Cardiac septum (tissue), 1 donor: ENCODE measurements around the gene TCEA2. TPM values are rescaled to one million over a fixed set of nuclear protein-coding genes. Genes with fewer than 3 reads are reported as not detected.

Experiments used
- DNase-seq: peaks from one replicate; pipeline ENCODE4 v3.0.0-alpha.2; 2020; ENCODE audit warnings: low spot score
- intact Hi-C: fragments of 100-400 bp; cut with DNase I; formaldehyde crosslinking; loops from one replicate; pipeline ENCODE4 v1.14.0; 2022
- total RNA-seq: library from RNA; stranded (reverse); fragmentation: NEBNext Ultra II Directional; extraction: Animal tissue kit (Norgen Biotek cat#: 25700); gene quantifications from one replicate; pipeline ENCODE4 v1.2.1, GENCODE V29; 2021
- donor health status: DM: no; HTN: no; CAD: no.

Gene TCEA2
- total RNA-seq, 1 donor from 2014 or later, result 66.0 TPM

DNA sequence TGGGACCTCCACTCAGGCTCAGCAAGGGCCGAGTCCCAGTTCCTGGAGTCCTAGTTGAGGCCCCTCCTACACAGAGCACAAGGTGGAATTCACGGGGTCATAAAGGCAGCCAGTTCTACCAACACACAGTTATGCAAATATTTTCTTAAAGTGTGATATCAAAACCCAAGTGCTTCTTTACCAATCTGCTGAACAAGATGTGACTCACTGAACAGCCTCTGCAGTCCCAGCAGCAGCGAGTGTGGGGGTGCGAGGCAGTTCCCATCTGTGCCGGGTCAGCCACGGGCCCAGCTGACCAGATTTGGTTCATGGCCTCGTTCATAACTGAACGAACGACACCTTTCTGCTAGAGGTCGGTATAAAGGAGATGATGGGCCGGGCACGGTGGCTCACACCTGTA lies 4.5 kb upstream of the TCEA2 start:
- intact Hi-C loops, result no loop called here
- no peak for DNase-seq

DNA sequence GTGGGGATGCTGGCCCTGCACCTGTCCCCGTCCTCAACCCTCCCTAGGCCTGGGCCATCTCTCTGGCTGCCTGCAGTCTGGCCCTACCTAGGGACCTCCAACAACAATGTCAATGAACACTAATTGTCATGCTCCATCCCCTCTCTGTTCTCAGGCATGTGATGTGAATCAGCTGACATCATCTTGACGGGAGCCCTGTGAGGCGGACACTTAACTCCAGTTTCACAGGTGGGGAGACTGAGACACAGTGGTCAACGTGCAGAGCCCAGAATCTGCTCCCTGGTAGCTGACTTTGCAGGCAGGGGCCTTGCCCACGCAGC lies 762 bp upstream of the TCEA2 start:
- no peak for DNase-seq
- intact Hi-C loops, result loop anchor here (2.0 to 10.0 kb wide), 3 partner anchors 81 to 537 kb away; partner anchors contain the start of genes PPDPF, PRPF6 and UCKL1

DNA sequence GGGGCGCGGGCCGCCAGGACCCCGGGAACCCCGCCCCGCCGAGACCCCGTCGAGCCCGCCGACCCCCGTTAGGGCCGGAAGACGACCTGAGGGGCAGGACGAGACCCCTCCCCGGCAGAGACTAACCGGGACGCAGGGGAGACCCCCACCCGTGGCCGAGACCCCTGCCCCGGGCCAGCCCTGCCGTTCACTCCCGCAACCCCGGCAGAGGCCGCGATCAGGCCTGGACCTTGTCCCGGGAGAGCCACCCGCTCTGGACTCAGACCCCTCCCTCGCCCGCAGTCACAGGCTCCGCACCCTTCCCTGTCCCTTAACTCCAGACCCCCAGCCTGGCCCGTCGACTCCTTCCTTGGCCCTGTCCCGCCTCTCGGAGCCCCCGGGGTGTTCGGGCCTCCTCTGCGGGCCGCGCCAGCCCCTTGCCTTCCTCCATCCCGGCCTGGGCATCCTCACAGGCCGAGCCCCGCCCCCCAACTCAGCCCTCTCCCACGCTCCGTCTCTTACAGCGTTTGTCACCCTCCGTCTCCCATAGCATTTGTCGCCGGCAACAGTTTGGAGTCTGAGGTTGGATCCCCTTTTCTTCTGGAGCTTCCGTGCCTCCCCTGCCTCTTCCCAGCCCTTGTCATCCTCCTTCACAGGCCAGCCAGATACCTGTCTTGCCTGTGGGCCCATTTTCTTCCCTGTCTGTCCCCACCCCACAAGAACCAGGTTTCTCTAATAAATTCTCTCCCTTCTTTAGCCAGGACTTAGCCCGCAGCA lies 569 bp downstream of the TCEA2 start:
- DNase-seq, result no peak
- intact Hi-C loops, result loop anchor here (2.0 to 10.0 kb wide), 3 partner anchors 83 to 539 kb away; partner anchors contain the start of genes PPDPF, PRPF6 and UCKL1

DNA sequence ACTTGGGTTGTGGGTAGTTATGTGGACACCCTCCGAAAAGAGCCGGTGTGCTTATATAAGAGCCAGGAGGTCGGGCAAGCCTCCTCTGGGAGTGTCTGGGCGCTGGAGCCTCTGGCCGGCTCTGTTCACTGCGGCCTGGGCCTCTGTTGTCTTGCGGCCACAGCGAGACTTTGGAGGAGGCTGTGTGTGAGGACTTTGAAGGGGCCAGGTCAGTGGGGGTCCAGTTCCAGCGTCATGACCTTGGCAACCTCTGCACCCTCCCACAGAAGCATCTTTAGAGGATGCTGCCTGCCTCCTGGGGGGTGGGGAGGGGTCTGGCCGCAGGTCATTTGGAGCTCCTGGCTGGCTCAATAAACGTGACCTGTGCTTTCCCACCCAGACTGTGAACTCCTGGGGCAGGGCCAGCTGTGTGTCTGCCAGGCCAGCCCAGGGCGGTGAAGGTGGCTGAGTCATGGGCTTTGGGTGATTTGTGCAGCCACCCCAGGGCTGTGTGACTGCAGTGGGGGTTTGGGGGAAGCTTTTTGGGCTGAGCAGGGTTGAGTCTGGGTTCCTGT lies 1.2 kb downstream of the TCEA2 start:
- intact Hi-C loops, result loop anchor here (10.0 kb wide), 1 partner anchor 539 kb away; the partner anchor contains the start of gene PPDPF
- DNase-seq, result no peak

DNA sequence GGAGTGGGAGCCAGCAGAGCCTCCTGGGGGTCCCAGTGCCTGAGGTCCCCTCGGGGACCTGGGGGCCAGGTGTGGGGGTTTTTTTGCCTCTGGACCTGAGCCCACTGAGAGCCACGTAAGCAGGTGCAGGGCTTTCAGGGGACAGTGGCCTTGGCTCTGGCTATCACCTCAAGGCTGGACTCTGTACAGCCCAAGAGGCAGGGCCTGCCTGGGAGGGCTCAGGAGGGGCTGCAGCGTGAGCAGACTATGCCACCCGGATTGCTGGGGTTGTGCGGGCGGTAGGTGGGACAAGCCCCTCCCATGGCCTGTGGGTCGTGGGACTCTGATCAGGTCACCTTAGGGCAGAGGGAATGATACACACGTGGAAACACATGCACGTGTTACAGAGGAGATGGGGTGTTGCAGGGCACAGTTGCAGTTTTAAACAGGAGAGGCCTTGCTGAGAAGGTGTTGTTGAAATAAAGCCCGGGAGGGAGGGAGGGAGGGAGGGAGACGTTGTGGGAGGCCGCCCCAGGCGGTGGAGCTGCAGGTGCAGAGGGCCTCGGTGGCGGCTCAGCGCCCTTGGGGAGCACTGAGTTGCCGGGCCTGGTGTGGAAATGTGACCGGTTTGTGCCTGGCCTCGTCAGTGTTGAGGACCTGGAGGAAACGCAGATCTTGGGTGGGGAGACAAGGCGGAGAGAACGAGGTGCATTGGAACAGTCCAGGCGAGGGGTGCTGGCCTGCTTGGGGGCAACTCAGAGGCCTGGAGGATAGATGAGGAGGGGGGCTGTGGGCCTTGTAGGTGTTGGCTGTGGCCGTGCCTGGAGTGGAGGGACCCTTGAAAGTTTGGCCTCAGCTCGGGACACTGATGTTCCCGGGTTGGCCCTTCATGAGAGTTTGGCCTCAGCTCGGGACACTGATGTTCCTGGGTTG lies 2.3 kb downstream of the TCEA2 start:
- intact Hi-C loops, result loop anchor here (10.0 kb wide), 1 partner anchor 541 kb away; the partner anchor contains the start of gene PPDPF
- no peak for DNase-seq

DNA sequence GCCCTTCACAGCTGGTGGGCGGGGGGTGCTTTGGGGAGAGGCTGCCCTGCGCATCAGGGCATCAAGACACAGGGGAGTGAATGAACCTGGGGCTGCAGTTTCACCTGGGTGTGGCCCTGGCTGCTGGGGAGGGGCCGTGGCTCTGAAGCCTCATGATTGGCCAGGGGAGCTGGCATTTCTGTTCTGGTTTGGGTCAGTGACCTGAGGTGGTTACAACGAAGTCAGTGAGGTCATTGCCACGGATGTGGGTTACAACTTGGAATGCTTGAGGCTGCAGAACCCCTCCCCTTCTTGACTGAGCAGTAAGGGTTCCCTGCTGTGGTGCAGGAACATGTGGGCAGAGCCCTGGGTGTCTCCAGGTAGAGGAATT lies 3.0 kb downstream of the TCEA2 start:
- no peak for DNase-seq
- intact Hi-C loops, result loop anchor here (10.0 kb wide), 1 partner anchor 541 kb away; the partner anchor contains the start of gene PPDPF

DNA sequence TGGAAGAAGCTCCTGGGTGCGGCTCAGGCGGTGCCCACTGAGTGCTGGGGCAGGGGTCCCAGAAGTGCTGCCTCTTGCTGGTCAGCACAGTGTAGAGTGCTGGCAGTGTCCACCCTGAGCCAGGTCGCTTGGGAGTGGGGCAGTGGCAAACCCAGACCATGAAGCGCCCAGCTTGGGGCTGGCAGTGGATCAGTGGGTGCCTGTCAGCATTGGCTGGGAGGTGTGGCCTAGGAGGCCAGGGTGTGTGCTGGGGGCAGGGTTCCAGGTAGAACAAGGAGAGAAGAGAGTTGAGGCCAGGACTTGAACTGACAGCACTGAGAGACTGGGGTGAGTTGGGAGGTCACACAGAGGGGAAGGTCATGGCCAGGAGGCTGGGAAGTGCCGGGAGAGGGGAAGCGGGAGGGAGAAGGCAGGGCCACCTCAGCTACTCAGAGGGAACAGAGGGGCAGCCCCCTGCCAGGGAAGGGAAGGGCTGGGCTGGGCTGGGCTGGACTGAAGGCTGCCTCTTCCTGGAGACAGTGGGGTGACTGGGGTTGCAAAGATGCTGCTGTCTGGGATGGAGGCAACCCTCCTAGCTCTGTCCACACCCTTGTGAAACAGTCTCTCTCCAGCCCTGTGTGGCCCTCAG lies 4.1 kb downstream of the TCEA2 start:
- intact Hi-C loops, result loop anchor here (10.0 kb wide), 1 partner anchor 542 kb away; the partner anchor contains the start of gene PPDPF
- DNase-seq, result no peak

DNA sequence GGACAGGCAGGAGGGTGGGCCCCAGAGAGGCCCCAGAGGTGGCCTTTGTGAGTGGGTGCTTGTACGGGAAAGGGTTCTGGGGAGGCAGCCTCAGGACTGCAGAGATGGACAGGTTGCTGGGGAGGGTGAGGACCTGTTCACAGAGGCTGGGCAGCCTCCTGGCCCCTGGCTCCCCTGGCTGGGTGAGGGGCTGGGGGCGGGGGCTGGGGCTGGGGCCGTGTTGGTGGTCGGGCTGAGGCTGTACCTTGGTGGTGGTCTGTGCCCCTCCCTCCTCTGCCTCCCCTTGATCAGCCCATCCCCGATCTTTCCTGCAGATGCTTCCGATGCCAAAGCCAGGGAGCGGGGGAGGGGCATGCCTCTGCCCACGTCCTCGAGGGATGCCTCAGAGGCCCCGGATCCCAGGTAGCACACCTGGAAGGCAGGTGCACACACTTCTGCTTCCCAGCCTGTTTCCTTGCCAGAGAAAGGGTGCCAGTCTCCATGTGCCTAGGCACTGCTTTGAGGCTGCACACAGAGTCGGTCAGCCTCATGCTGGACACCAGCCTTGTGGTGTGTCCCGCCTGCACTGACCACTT lies 4.8 kb downstream of the TCEA2 start:
- intact Hi-C loops, result loop anchor here (10.0 kb wide), 1 partner anchor 543 kb away; the partner anchor contains the start of gene PPDPF
- DNase-seq, result no peak

DNA sequence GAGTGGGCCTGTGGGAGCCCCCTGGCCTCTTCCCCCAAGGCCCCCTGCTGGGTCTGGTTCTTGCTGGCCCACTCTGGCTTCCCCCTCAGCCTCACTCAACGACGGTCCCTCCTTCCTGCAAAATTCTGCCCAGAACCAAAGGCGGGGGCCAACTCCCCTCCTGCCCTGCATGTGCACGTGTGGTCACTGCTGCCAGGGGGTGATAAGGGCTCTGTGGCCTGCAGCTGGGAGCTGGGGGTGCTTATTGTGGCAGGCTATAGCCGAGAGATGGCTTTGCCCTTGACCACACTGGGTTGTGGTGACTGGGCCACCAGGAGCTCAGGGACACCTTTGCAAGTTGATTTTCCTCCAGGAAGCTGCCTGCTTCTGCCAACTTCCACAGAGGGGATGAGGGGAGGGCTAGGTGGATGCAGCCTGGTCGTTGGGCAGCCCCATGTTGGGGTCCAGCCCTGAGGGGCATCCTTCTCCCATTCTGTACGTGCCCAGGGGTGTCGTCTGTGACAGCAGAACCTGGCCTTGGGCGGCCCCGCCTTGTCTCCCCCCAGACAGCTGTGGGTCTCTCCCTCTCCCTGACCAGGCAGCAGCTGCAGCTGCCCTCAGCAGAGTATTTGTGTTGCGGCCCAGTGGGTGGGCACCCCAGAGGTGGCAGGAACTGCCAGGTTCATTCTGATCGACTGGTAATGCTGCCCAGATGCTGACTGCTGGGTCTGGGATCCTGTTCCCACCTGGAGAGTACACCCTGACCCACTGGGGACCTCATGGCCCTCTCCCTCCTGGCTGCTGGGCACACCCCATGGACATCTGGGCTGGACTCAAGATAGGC lies 5.6 kb downstream of the TCEA2 start:
- intact Hi-C loops, result loop anchor here (10.0 kb wide), 1 partner anchor 544 kb away; the partner anchor contains the start of gene PPDPF
- DNase-seq, result no peak

DNA sequence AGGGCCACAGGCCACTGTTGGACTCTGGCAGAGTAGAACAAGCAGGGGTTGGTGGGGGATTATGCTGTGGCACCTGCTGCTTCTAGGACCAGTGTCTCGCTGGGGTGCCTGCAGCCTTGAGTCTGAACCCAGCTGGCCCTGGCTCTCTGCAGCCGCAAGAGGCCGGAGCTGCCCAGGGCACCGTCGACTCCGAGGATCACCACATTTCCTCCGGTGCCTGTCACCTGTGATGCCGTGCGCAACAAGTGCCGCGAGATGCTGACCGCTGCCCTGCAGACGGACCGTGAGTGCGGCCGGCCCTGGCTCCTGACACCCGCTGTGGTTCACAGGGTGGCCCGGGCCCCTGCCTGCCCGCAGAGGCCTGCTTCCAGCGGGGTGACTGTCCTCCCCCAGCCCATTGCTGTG lies 6.2 kb downstream of the TCEA2 start:
- intact Hi-C loops, result loop anchor here (10.0 kb wide), 1 partner anchor 544 kb away; the partner anchor contains the start of gene PPDPF
- DNase-seq, result no peak

DNA sequence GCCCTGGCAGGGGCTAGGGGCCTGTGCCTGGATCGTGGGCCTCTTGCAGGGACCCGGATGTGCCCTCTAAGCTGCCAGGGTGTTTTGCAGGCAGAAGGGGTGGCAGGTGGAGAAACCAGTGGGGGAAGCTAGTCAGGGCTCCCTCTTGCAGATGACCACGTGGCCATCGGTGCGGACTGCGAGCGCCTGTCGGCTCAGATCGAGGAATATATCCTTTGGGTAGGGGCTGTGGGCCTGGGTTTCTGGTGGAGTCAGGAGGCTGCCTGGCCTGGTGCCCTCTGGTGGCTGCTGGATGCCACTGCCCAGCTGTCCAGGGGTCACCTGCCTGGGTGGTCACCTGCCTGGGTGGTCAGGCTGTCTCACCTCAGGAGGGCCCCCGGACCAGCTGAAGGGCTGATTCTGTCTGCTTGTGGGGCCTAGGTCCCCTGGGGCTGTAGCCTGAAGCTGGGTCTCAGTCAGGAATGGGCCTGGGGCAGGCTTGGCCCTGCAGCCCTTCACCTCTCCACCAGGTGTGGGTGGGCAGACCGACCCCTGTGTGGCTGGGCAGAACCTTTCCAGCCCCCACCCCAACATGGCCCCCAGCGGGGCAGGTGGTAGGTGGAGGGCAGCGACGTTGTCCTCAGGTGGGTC lies 6.7 kb downstream of the TCEA2 start:
- intact Hi-C loops, result loop anchor here (10.0 kb wide), 1 partner anchor 545 kb away; the partner anchor contains the start of gene PPDPF
- no peak for DNase-seq

DNA sequence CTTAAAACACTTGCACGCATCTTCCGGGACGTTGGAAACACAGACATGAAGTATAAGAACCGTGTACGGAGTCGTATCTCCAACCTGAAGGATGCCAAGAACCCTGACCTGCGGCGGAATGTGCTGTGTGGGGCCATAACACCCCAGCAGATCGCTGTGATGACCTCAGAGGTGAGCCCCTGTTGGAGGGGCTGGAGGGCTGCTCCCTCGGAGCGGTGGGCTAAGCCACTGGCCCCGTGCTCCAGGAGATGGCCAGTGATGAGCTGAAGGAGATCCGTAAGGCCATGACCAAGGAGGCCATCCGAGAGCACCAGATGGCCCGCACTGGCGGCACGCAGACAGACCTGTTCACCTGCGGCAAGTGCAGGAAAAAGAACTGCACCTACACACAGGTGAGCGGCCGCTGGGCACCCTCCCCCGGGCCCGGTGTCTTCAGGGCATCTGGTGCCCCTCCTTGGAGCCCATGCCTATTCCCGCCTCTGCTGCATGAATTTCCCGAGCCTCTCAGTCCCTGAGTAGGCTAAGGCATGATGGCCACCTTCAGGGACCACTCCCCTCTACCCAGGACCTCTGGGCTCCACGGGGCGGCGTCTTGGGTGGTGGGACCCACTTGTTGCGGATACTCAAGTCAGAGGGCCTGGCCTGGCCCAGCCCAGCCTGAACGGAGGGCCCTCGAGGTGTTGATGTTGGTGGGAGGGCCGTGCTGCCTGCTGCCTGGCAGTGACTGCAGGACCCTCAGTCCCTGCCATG lies 7.4 kb downstream of the TCEA2 start:
- no peak for DNase-seq

DNA sequence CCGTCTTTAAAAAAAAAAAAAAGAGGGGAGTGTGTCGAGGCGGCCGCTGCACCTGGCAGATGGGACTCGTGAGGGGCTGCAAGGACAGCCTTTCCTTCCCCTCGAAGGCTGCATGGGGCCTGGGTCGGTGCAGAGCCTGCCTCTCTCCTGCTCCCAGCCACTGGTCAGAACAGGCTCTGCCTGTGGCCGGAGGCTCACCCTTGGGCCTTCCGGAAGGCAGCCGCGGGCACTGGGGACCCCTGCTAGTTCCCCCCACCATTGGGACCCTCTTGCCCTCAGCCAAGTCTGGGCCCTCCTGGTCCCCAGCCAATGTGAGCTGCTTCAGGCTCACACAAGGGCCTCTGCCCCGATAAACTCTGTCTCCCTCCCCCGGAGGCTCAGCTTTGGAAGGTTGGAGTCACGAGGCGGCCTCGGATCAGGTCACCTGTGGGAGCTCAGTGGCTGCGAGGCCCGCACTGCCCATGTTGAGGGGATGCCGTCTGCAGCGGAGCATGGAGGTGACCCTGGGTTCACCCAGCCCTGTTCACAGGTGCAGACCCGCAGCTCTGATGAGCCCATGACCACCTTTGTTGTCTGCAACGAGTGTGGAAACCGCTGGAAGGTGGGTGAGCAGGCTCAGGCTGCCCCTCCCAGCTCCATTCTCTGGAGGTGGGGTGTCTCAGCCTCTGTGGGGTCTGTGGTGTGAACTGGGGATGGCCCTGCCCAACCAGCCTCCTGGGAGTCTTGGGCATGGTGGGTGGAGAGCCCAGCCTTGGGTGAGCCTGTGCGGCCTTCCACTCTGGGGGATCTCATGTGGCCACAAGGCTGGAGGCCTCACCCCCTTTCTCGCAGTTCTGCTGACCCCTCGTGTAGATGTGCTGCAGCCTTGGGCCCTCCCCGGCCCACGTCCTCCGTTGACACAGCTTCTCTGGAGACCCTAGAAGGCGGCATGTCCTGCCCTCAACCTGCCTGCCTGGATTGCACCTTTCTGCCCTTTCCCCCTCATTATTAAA lies 8.6 kb downstream of the TCEA2 start:
- intact Hi-C loops, result no loop called here
- DNase-seq, result no peak

More for the DNA sequence above, 7.4 kb downstream of the TCEA2 start:
- intact Hi-C loops, result no loop called here

DNA sequence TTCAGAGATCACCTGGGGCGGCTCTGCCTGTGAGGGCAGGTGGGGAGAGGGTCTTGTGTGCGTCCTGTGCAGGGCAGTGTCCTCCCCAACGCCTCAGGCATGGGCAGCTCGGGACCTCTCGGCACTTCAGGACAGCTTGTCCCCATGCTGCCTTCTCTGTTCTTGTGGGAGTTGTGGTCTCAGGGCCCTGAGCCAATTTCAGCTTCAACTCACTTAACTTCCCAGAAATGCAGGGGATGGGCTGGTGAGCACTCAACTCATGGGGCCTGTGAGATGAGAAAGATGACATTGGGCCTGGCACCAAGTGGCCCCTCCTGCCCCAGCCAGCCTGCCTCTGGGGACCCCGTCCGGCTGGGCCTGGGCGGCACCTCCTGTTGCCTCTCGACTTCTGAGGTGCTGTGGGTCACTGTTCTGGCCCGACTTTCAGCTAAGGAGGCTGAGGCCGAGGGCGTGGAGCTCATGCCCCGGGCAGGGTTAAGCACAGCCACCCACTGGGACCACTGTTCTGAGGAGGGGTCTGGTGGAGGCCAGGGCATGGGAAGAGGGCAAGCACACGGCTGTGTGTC lies 9.6 kb downstream of the TCEA2 start:
- intact Hi-C loops, result no loop called here
- no peak for DNase-seq

DNA sequence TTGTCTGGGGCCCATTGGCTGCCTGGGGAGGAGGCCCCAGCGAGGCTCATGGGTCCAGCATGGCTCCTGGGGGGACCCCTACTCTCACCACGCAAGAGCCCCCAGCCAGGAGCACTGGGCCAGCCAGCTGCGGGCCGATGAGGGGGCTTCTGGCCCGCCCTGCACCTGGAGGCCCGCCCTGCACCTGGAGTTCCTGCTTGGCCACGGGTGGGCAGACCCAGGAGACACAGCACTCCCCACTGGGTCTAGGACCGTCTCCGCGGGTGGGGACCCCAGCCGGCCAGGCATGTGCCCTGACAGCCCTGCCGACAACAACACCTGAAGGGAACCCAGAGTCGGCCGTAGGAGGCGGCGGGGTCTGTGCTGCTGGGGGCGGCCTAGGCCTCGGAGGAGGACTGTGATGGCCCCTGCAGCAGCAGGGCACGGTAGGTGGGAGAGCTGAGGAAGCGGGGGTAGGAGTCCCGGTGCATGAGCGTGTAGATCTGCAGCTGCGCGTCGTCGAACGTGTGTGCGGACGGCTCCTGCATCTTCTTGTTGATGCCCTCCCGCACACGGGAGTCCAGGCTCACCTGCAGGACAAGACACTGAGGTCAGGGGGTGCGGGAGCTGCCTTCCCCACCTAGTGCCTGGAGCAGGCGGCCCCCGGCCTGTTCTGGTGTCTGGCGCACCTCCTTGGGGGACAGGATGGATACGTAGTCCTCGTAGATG lies 10.6 kb downstream of the TCEA2 start:
- intact Hi-C loops, result no loop called here
- no peak for DNase-seq
